Cardiac fibroblast (primary cell): Measurements from ENCODE around the gene CDC42SE2.

Experiments
- DNase-seq, 2 donors: peaks; one replicate each; pipeline versions ENCODE4 v3.0.0 to v3.0.0-alpha.2; 2010; ENCODE audit warnings: low read depth in 2 of 2
- H3K4me3 ChIP-seq, 2 donors: replicated peaks in 1 of 2; 1 replicate in 1 of 2; 2 replicates in 1 of 2; pipeline ENCODE4 v1.5.1; 2011; ENCODE audit warnings: low read depth in 2 of 2, low read length in 2 of 2, mild to moderate bottlenecking in 2 of 2, moderate library complexity in 1 of 2
- CTCF ChIP-seq: IDR thresholded peaks from one replicate; pipeline ENCODE4 v1.5.1; 2011; ENCODE audit warnings: low read depth, mild to moderate bottlenecking, low read length, inconsistent platforms

Gene CDC42SE2

DNA sequence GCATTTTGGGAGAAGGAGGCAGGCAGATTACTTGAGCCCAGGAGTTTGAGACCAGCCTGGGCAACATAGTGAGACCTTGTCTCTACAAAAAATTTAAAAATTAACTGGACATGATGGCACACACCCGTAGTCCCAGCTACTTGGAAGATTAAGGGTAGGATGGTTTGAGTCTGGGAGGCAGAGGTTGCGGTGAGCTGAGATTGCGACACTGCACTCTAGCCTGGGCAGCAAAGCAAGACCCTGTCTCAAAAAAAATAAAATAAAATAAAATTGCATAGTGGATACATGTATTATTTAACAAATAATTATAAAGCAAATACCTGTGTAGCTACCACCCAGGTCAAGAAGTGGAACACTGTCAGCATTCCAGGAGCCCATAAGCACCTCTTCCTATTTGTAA is 90.1 kb downstream of the CDC42SE2 start:
- no peak overlapping the region for H3K4me3 ChIP-seq
- TF ChIP-seq CTCF, result no peak
- no peak for DNase-seq

DNA sequence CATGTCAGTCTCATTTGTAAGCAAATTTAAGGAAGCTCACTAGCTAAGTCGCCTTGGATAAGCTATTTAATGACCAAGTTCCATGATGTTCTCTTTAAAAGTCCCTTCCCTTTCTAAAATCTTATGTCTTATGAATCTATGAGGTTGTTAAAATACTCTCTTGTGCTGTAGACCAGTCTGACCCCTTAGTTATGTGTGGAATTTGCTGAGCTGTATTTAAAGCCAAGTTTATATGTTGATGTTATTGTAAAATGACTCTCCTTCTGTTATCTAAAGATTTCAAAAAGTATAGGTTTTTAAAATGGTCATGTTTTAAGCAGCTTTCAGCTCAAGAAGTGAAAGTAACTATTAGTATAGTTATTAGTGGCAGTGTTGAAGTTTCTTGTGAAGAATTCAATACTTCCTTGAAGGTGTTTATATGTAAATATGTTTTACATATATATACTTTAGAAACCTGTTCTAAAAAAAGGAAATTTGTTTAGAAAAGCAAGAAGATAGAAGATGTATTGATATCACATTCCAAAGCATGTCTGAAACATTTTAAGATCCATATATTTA is 92.2 kb downstream of the CDC42SE2 start:
- DNase-seq, result peak; percentile 39 to 47
- no peak overlapping the region for H3K4me3 ChIP-seq
- no peak for TF ChIP-seq CTCF

DNA sequence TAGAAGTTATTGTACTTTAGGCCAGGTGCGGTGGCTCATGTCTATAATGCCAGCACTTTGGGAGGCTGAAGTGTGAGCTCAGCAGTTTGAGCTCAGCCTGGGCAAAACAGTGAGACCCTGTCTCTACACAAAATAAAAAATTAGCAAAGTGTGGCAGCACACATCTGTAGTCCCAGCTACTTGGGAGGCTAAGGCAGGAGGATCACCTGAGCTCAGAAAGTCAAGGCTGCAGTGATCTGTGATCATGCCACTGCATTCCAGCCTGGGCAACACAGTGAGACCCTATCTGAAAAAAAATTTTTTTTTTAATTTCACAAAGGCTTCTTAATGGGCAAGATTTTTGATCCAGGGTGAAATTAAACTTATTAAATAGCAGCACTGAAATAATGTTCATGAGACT is 92.8 kb downstream of the CDC42SE2 start:
- TF ChIP-seq CTCF, result no peak
- no peak overlapping the region for H3K4me3 ChIP-seq
- DNase-seq, result no peak

GRCh38 chr5:131357739-131358561 is 94.1 kb downstream of the CDC42SE2 start:
- no peak overlapping the region for H3K4me3 ChIP-seq
- TF ChIP-seq CTCF, result no peak
- no peak for DNase-seq

DNA sequence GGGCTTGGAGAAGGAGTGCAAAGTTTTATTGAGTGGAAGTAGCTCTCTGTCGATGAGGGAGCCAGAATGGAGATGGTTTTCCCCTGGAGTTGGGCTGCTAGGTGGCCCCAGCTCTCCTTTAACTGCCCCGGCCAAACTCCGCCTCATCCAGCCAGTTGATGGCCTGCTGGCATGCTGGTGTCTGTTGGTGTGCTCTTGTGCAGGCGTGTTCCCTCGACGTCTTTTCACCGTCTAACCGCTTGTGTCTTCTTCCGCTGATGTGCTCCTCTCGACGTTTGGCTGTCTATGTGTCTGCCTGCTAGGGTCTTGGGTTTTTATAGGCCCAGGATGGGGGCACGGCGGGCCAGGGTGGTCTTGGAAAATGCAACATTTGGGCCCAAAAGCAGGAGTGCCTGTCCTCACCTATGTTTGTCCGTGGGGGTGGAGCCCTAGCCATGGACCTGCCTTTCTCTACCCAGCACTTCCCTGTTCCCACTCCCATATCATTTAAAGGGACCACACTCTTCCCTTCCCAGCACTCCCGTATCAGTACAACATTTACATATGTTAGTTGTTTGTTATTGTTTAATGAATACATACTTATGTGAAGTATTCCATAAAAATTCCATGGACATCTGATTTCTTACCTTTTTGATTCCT is 97.9 kb downstream of the CDC42SE2 start:
- no peak for DNase-seq
- TF ChIP-seq CTCF, result no peak
- H3K4me3 ChIP-seq, result no peak overlapping the region

GRCh38 chr5:131363811-131364506 is 100.1 kb downstream of the CDC42SE2 start:
- H3K4me3 ChIP-seq, result no peak overlapping the region

More at GRCh38 chr5:131363811-131364506, 100.1 kb downstream of the CDC42SE2 start:
- TF ChIP-seq CTCF, result no peak
- DNase-seq, result no peak
